Ovary (tissue), 3 donors: ENCODE measurements around the gene EEF1A2.

Experiments used
- CTCF ChIP-seq, 3 donors: fragments of 450-650 bp in 2 of 3; fragments of 200-600 bp in 1 of 3; IDR thresholded peaks; one replicate each; pipeline versions ENCODE4 v1.5.1 to v1.8.0; 2016 to 2022; ENCODE audit warnings: antibody characterized with exemption in 3 of 3, mild to moderate bottlenecking in 1 of 3
- EP300 ChIP-seq: sonication (generic); formaldehyde crosslinking; IDR thresholded peaks from one replicate; pipeline ENCODE4 v1.6.1; 2017; ENCODE audit warnings: antibody characterized with exemption
- POLR2A ChIP-seq: fragments of 450-650 bp; IDR thresholded peaks from one replicate; pipeline ENCODE4 v1.6.1; 2017; ENCODE audit warnings: antibody characterized with exemption, mild to moderate bottlenecking, moderate library complexity
- donor health status: DM: no; HTN: no; CAD: no.

- TF ChIP-seq CTCF (IDR thresholded peaks at IDR 0.05) = no peak
- TF ChIP-seq POLR2A = no peak
- no peak for TF ChIP-seq EP300
Measured at GRCh38 chr20:63532449-63532971, 33.6 kb upstream of the EEF1A2 start.
